Measurements from ENCODE around the gene NEAT1. TPM values are rescaled to one million over a fixed set of nuclear protein-coding genes. Genes with fewer than 3 reads are reported as not detected.

Gene NEAT1
- total RNA-seq, 1 donor from 2014 or later, result 78.8 TPM

DNA sequence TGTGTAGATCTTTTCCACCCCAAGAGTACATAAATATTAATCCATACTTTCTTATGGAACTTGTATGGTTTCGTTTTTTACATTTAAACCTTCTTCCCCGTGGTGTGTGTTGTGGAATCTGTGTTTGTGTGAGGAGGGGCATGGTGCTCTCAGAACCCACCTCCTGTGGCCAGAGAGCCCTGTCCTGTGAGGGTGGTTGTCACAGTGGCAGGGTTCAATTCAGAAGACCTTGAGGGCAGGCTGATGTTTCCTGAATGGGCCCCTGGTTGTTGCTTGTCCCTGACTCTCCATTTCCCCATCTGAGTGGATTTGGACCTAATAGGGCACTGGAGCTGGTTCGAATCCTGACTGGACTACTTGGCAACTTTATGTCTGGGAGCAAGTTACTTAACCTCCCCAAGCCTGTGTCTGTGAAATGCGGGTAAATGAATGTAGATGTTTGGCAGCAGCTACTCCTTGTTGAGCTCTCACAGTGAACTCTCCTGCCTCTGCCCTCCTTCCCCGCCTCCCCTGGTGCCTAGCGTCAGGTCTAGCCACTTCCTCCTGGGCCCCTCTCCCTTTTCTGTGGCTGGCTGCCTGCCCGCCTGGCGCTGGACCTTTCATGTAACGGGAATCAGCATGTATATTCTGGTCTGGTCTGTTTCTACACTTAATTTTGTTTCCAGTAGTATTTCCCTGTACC, 7.3 kb downstream of the NEAT1 start:
- TF ChIP-seq, protein P1, sequence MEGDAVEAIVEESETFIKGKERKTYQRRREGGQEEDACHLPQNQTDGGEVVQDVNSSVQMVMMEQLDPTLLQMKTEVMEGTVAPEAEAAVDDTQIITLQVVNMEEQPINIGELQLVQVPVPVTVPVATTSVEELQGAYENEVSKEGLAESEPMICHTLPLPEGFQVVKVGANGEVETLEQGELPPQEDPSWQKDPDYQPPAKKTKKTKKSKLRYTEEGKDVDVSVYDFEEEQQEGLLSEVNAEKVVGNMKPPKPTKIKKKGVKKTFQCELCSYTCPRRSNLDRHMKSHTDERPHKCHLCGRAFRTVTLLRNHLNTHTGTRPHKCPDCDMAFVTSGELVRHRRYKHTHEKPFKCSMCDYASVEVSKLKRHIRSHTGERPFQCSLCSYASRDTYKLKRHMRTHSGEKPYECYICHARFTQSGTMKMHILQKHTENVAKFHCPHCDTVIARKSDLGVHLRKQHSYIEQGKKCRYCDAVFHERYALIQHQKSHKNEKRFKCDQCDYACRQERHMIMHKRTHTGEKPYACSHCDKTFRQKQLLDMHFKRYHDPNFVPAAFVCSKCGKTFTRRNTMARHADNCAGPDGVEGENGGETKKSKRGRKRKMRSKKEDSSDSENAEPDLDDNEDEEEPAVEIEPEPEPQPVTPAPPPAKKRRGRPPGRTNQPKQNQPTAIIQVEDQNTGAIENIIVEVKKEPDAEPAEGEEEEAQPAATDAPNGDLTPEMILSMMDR (IDR thresholded peaks at IDR 0.05; ENCODE audit: unreplicated experiment), result no peak
- H3K4me1 Mint-ChIP-seq (ENCODE audit: low read depth), result peaks cover 31% of the 10 kb centered on the region
- no peaks in the 10 kb centered on the region for H3K27me3 Mint-ChIP-seq
- no peaks in the 10 kb centered on the region for H3K36me3 Mint-ChIP-seq (ENCODE audit: insufficient read depth)
- no peak for DNase-seq (ENCODE audit: low spot score, unreplicated experiment)
- H3K27ac Mint-ChIP-seq, result no peak overlapping the region
- H3K4me3 Mint-ChIP-seq (ENCODE audit: low read depth), result no peak overlapping the region
- H3K9me3 Mint-ChIP-seq (ENCODE audit: low read depth), result no peaks in the 10 kb centered on the region

DNA sequence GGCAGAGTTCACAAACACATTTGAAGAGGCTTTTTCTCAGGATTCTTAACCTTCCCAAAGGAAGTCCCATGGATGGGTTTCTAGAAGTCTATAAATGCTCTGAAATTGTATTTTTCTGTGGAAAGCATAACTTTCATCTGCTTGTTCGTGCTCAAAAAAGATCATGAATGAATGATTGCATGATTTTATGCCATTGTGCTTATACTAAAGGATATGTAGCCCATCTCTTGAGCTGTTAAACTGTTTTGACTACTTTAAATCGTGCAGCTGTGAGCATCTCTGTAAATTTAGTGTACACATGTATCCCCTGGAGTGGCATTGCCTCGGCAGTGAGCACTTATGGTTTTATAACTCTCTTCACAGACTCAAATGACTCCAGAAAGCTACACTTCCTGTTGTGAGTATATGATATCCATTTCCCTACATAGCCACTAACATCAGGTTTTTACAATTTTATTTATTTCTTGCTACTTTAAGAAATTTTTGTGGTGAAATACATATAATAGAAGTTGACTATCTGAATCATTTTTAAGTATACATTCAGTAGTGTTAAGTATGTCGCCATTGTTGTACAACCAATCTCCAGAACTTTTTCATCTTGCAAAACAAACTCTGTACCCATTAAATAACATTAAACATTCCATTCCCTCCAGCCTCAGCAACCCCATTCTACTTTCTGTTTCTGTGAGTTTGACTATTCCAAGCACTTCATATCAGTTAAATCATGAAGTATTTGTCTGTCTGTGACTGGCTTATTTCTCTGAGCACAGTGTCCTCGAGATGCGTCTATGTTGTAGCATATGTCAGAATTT, 8.0 kb downstream of the NEAT1 start:
- Mint-ChIP-seq H3K27ac (no peak overlapping the region), H3K36me3 (ENCODE audit: insufficient read depth) (peaks cover 2% of the 10 kb centered on the region), H3K27me3 (no peaks in the 10 kb centered on the region), H3K4me3 (ENCODE audit: low read depth) (no peak overlapping the region), H3K9me3 (ENCODE audit: low read depth) (no peaks in the 10 kb centered on the region), H3K4me1 (ENCODE audit: low read depth) (peaks cover 25% of the 10 kb centered on the region)
- DNase-seq (ENCODE audit: low spot score, unreplicated experiment), result no peak
- TF ChIP-seq, protein P1 (IDR thresholded peaks at IDR 0.05; ENCODE audit: unreplicated experiment), result no peak

DNA sequence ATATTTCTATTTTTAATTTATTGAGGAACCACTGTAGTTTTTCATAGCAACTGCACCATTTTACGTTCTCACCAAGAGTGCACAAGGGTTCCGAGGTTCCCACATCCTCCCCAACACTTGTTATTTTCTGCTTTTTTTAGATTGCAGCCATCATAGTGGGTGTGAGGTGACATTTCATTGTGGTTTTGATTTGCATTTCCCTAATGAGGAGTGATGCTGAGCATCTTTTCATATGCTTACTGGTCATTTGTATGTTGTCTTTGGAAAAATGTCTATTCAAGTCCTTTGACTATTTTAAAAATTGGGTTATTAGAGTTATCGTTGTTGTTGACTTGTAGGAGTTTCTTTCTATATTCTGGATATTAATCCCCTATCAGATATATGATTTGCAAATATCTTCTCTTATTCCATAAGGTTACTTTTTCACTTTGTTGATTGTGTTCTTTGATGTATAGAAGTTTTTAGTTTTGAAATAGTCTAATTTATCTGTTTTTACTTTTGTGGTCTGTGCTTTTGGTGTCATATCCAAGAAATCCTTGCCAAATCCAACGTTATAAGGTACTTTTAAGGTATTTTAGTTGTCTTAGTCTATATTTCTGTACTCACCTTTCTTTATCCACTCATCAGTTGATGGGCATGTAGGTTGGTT, 9.0 kb downstream of the NEAT1 start:
- H3K27ac Mint-ChIP-seq, result no peak overlapping the region
- no peaks in the 10 kb centered on the region for H3K9me3 Mint-ChIP-seq (ENCODE audit: low read depth)
- H3K4me3 Mint-ChIP-seq (ENCODE audit: low read depth), result no peak overlapping the region
- H3K36me3 Mint-ChIP-seq (ENCODE audit: insufficient read depth), result peaks cover 3% of the 10 kb centered on the region
- peaks cover 16% of the 10 kb centered on the region for H3K4me1 Mint-ChIP-seq (ENCODE audit: low read depth)
- TF ChIP-seq, protein P1 (IDR thresholded peaks at IDR 0.05; ENCODE audit: unreplicated experiment), result no peak
- DNase-seq (ENCODE audit: low spot score, unreplicated experiment), result no peak
- H3K27me3 Mint-ChIP-seq, result no peaks in the 10 kb centered on the region

DNA sequence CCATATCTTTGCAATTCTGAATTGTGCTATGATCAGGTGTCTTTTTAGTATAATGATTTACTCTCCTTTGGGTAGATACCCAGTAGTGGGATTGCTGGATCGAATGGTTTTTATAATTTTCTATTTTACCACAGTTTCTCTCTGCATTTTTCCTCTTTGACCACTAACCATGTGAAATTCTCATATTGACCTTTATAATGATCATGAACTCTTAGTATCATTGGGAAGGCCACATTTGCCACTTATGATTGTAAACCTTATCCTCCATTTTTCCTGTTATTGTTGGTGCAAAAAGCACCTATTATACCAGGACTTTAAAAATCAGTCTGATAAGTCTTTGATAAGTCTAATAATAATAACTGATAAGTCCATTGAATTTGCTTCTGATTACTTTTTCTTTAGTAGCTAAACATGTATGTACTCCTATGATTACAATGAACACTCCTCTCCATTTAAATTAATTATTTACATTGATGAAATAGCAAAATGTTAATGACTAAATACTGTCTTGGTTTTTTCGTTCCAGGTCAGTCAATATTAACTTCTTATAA, 9.6 kb downstream of the NEAT1 start:
- Mint-ChIP-seq H3K36me3 (ENCODE audit: insufficient read depth) (peaks cover 3% of the 10 kb centered on the region), H3K9me3 (ENCODE audit: low read depth) (no peaks in the 10 kb centered on the region), H3K4me1 (ENCODE audit: low read depth) (peaks cover 12% of the 10 kb centered on the region), H3K27me3 (no peaks in the 10 kb centered on the region), H3K4me3 (ENCODE audit: low read depth) (no peak overlapping the region), H3K27ac (no peak overlapping the region)
- TF ChIP-seq, protein P1 (IDR thresholded peaks at IDR 0.05; ENCODE audit: unreplicated experiment), result no peak
- DNase-seq (ENCODE audit: low spot score, unreplicated experiment), result no peak
